Mesenchymal stem cell (in vitro differentiated cells and primary cell): ENCODE data around the gene TERT. TPM values are rescaled to one million over a fixed set of nuclear protein-coding genes. Genes with fewer than 3 reads are reported as not detected.

Source experiments
- DNase-seq: peaks from one replicate; pipeline ENCODE4 v3.0.0-alpha.2; 2013
- H2AFZ ChIP-seq: one replicate; pipeline ENCODE4 v1.6.1; 2013; ENCODE audit warnings: low read depth, mild to moderate bottlenecking, control low read depth, inconsistent platforms, low read length, moderate library complexity
- H2AK5ac ChIP-seq: 2 replicates; pipeline ENCODE4 v1.6.1; 2013; ENCODE audit warnings: low read length, moderate library complexity, mild to moderate bottlenecking, inconsistent platforms; ENCODE audit not compliant: severe bottlenecking
- H2BK120ac ChIP-seq: one replicate; pipeline ENCODE4 v1.6.1; 2013; ENCODE audit warnings: low read depth, mild to moderate bottlenecking, inconsistent platforms, low read length, moderate library complexity
- H2BK12ac ChIP-seq, 2 experiments: one replicate each; pipeline ENCODE4 v1.6.1; 2013; ENCODE audit warnings: inconsistent platforms in 2 of 2, low read length in 2 of 2, mild to moderate bottlenecking in 2 of 2, moderate library complexity in 2 of 2, control low read depth in 1 of 2
- H2BK15ac ChIP-seq: one replicate; pipeline ENCODE4 v1.6.1; 2013; ENCODE audit warnings: mild to moderate bottlenecking, low read depth, inconsistent platforms; ENCODE audit not compliant: poor library complexity, severe bottlenecking
- H2BK5ac ChIP-seq: 2 replicates; pipeline ENCODE4 v1.6.1; 2013; ENCODE audit warnings: low read depth, mild to moderate bottlenecking, low read length, control low read depth, inconsistent platforms; ENCODE audit not compliant: poor library complexity, severe bottlenecking
- H3K14ac ChIP-seq, 2 experiments: one replicate each; pipeline ENCODE4 v1.6.1; 2013; ENCODE audit warnings: inconsistent platforms in 2 of 2, low read length in 2 of 2, control low read depth in 1 of 2, mild to moderate bottlenecking in 1 of 2, moderate library complexity in 1 of 2
- H3K18ac ChIP-seq, 2 experiments: one replicate each; pipeline ENCODE4 v1.6.1; 2013; ENCODE audit warnings: inconsistent platforms in 2 of 2, low read length in 2 of 2, control low read depth in 1 of 2, low read depth in 1 of 2, mild to moderate bottlenecking in 1 of 2
- H3K23ac ChIP-seq, 2 experiments: one replicate each; pipeline ENCODE4 v1.6.1; 2013; ENCODE audit warnings: inconsistent platforms in 2 of 2, low read length in 2 of 2, mild to moderate bottlenecking in 2 of 2, moderate library complexity in 2 of 2, control low read depth in 1 of 2
- H3K27ac ChIP-seq: 2 replicates; pipeline ENCODE4 v1.5.1; 2013; ENCODE audit warnings: mild to moderate bottlenecking, moderate library complexity, low read length, control low read depth, inconsistent platforms; ENCODE audit not compliant: poor library complexity, severe bottlenecking
- H3K27me3 ChIP-seq, 2 experiments: 2 replicates each; pipeline versions ENCODE4 v1.6.1 to v1.7.0; 2013; ENCODE audit warnings: low read length in 2 of 2, mild to moderate bottlenecking in 2 of 2, moderate library complexity in 2 of 2, control low read depth in 1 of 2, inconsistent platforms in 1 of 2; ENCODE audit not compliant: control insufficient read depth in 1 of 2, insufficient read depth in 1 of 2
- H3K36me3 ChIP-seq, 2 experiments: 2 replicates each; pipeline versions ENCODE4 v1.6.1 to v1.7.0; 2013; ENCODE audit warnings: low read length in 2 of 2, control low read depth in 1 of 2, inconsistent platforms in 1 of 2, low read depth in 1 of 2, mild to moderate bottlenecking in 1 of 2; ENCODE audit not compliant: insufficient read depth in 2 of 2, control insufficient read depth in 1 of 2
- H3K4ac ChIP-seq, 2 experiments: one replicate each; pipeline ENCODE4 v1.6.1; 2013; ENCODE audit warnings: inconsistent platforms in 2 of 2, low read length in 2 of 2, mild to moderate bottlenecking in 2 of 2, moderate library complexity in 2 of 2, control low read depth in 1 of 2, low read depth in 1 of 2
- H3K4me1 ChIP-seq: 2 replicates; pipeline ENCODE4 v1.6.1; 2013; ENCODE audit warnings: low read depth, low read length, control low read depth; ENCODE audit not compliant: control insufficient read depth, insufficient read depth
- H3K4me2 ChIP-seq: 2 replicates; pipeline ENCODE4 v1.6.1; 2013; ENCODE audit warnings: low read length, mild to moderate bottlenecking, inconsistent platforms; ENCODE audit not compliant: poor library complexity, severe bottlenecking
- H3K4me3 ChIP-seq, 2 experiments: 2 replicates each; pipeline versions ENCODE4 v1.5.1 to v1.7.0; 2013; ENCODE audit warnings: low read length in 2 of 2, mild to moderate bottlenecking in 2 of 2, control low read depth in 1 of 2, low read depth in 1 of 2; ENCODE audit not compliant: insufficient read depth in 1 of 2
- H3K79me1 ChIP-seq: replicated peaks from 2 replicates; pipeline ENCODE4 v1.6.1; 2013; ENCODE audit warnings: mild to moderate bottlenecking, control low read depth, low read length, inconsistent platforms; ENCODE audit not compliant: poor library complexity, severe bottlenecking
- H3K9ac ChIP-seq: 2 replicates; pipeline ENCODE4 v1.7.0; 2013; ENCODE audit warnings: mild to moderate bottlenecking, low read length, moderate library complexity
- H3K9me3 ChIP-seq: 2 replicates; pipeline ENCODE4 v1.7.0; 2013; ENCODE audit warnings: mild to moderate bottlenecking, low read length; ENCODE audit not compliant: control insufficient read depth
- H4K8ac ChIP-seq: one replicate; pipeline ENCODE4 v1.6.1; 2013; ENCODE audit warnings: inconsistent platforms, mild to moderate bottlenecking, low read length, moderate library complexity
- H4K91ac ChIP-seq: one replicate; pipeline ENCODE4 v1.6.1; 2013; ENCODE audit warnings: mild to moderate bottlenecking, low read length, inconsistent platforms
- WGBS: methylation state at CpG from one replicate; pipeline ENCODE4 v1.1.7; 2013; ENCODE audit warnings: mixed read lengths; 5-methylcytosine and 5-hydroxymethylcytosine counted together
- small RNA-seq: library from polyadenylated mRNA; stranded (forward); fragments of <200 nt; extraction: miRNeasy Mini kit (QIAGEN cat#:217004); gene quantifications from one replicate; pipeline ENCODE3, GENCODE V24; 2013; ENCODE audit warnings: low read depth

The TERT gene

GRCh38 chr5:1203311-1203967 lies 91.4 kb downstream of the TERT start:
- H2BK12ac ChIP-seq: no peak overlapping the region
- 77% methylated on average over 18 of the region's 24 CpGs for WGBS
- no peak overlapping the region for H2BK15ac ChIP-seq
- H4K8ac ChIP-seq: no peak overlapping the region
- H2AFZ ChIP-seq: no peak overlapping the region
- no peak overlapping the region for H4K91ac ChIP-seq
- H2BK5ac ChIP-seq: no peak overlapping the region
- H3K4me2 ChIP-seq: no peak overlapping the region
- H3K4me1 ChIP-seq: no peaks in the 10 kb centered on the region
- no peak overlapping the region for H2AK5ac ChIP-seq
- H3K23ac ChIP-seq: no peak overlapping the region
- no peak overlapping the region for H3K14ac ChIP-seq
- no peak overlapping the region for H3K27ac ChIP-seq
- no peak overlapping the region for H2BK120ac ChIP-seq
- H3K4me3 ChIP-seq: no peak overlapping the region
- H3K9me3 ChIP-seq: no peaks in the 10 kb centered on the region
- H3K18ac ChIP-seq: no peak overlapping the region
- no peaks in the 10 kb centered on the region for H3K79me1 ChIP-seq
- no peak overlapping the region for H3K4ac ChIP-seq
- DNase-seq: no peak
- H3K9ac ChIP-seq: no peak overlapping the region
- no peaks in the 10 kb centered on the region for H3K36me3 ChIP-seq
- H3K27me3 ChIP-seq: peaks cover 22 to 88% of the 10 kb centered on the region in 2 experiments

Small RNA genes within 50 kb of the gene (small RNA-seq; reads per million reads assigned to genes)
- not detected for gene MIR4457
